KOPT-K1 (cell line): ENCODE data around the gene GGACT.
"Not testable (repeated sequence)": the region's sequence is repeated elsewhere in the genome, so short reads cannot be mapped to it uniquely, and the experiment has no call there.

Experiments
- H3K27ac ChIP-seq: fragments of 200-600 bp; sonication (generic); 2 replicates; pipeline ENCODE4 v1.5.1; 2016; ENCODE audit warnings: antibody characterized with exemption, mild to moderate bottlenecking, low read depth, low read length; ENCODE audit not compliant: poor library complexity, severe bottlenecking
- H3K36me3 ChIP-seq: fragments of 200-600 bp; sonication (generic); 2 replicates; pipeline ENCODE4 v1.5.1; 2017; ENCODE audit warnings: antibody characterized with exemption, mild to moderate bottlenecking, low read length, moderate library complexity; ENCODE audit not compliant: insufficient read depth
- H3K9me3 ChIP-seq: fragments of 200-600 bp; sonication (generic); 2 replicates; pipeline ENCODE4 v1.5.1; 2017; ENCODE audit warnings: antibody characterized with exemption, low read length, mild to moderate bottlenecking; ENCODE audit not compliant: insufficient read depth, poor library complexity, severe bottlenecking

Gene GGACT

DNA sequence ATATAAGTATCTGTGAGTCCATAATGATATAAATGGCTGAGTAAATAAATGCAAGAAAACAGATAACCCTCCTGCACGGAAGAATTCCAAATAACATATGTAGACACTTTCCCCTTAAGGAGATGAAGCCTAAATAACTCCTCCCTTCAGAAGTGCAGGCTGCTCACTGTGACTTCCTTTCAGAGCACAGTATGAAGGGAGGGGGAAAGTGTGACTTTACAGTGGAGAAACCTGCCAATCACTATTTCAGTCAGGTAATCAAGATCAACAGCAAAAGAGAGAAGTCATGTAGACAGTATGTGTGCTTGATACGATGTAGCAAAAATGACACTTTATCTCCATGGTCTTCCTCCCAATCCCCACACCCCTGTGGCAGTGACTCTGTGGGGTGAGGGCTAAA lies 7.1 kb downstream of the GGACT start:
- no peaks in the 10 kb centered on the region for H3K36me3 ChIP-seq
- H3K27ac ChIP-seq = no peak overlapping the region
- no peaks in the 10 kb centered on the region for H3K9me3 ChIP-seq

DNA sequence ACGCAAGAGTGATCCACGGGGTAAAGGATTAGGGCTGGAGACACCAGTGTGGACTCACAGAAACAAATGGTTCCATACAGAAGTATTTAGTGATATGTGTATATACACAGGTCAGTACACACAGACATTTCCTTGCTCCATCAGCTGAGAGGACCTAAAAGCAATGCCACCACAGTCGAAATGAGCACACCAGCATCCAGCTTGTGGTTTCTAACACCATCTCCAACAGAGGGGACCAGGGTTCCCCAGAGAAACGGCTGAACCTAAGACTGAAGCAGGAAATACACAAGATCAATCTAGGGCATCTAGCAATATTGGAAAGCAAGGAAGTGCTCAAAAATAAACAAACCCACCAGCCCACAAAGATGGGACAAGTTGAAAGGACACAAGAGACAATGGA lies 7.6 kb downstream of the GGACT start:
- H3K36me3 ChIP-seq = no peaks in the 10 kb centered on the region
- no peak overlapping the region for H3K27ac ChIP-seq
- no peaks in the 10 kb centered on the region for H3K9me3 ChIP-seq

DNA sequence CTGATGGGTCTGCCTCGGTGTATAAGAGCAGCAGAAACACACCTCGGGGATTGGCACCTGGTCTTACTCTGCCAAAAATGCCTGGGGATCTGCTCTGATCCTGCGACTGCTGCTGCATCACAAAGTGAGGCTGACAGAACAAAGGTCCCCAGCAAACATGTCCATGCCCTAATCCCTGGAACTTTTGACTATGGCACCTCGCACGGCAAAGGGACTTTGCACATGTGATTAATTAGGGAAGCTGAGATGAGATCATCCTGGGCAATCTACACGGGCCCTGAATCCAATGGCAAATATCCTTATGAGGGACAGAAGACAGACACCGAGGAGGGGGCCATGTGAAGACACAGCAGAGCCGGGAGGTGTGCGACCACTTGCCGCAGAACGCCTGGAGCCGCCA lies 8.5 kb downstream of the GGACT start:
- H3K9me3 ChIP-seq = no peaks in the 10 kb centered on the region

DNA sequence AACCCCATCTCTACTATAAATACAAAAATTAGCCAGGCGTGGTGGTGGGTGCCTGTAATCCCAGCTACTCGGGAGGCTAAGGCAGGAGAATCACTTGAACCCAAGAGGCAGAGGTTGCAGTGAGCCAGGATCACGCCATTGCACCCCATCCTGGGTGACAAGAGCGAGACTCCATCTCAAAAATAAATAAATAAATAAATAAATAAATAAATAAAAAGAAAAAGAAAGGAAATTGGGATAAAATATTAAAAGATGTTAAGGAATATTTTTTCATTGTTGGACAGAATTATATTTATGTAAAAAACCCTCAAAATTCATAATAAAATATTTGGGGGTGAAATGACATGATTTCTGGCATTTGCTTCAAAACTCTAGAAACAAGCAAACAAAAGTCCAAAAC lies 11.3 kb downstream of the GGACT start:
- H3K9me3 ChIP-seq, H3K36me3 ChIP-seq, H3K27ac ChIP-seq: not testable (repeated sequence)

More for the DNA sequence above, 8.5 kb downstream of the GGACT start:
- H3K27ac ChIP-seq = no peak overlapping the region
- no peaks in the 10 kb centered on the region for H3K36me3 ChIP-seq

DNA sequence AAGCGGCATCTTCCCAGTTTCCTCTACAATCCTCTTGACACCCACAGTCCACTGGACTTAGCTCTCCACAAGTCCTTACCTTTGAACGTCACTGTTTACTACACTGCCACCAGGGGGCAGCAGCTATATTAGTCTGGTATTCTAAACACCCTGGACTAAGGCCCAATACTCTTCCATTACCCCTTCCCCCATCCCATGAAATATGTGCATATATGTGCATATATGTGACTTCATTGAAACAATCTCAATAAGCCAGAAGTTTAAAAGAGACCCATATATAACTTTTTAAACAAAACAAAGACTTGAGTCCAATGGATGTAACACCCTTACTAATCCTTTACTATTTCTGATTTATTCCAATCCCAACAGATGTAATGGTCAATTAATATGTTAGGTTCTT lies 15.5 kb downstream of the GGACT start:
- H3K36me3 ChIP-seq = no peaks in the 10 kb centered on the region
- no peak overlapping the region for H3K27ac ChIP-seq
- H3K9me3 ChIP-seq = no peaks in the 10 kb centered on the region

DNA sequence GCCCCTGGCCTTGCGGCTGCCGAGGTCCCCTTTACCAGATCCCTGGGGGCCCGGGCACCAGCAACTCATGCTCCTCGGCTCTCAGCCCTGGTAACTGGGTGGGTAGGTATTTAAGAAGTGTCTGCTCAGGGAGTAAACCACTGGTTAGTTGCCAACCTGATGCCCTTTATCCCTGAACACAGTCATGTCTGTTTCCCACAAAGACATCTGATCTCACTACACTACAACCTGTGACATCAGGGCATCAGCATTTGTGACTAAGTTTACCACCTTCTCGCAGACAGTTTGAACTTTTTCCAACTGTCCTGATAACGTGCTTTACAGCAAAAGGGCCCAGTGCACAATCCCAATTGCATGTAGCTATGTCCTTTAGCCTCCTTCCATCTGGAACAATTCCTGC lies 22.0 kb downstream of the GGACT start:
- no peak overlapping the region for H3K27ac ChIP-seq
- peaks cover 6% of the 10 kb centered on the region for H3K9me3 ChIP-seq
- H3K36me3 ChIP-seq = no peaks in the 10 kb centered on the region

DNA sequence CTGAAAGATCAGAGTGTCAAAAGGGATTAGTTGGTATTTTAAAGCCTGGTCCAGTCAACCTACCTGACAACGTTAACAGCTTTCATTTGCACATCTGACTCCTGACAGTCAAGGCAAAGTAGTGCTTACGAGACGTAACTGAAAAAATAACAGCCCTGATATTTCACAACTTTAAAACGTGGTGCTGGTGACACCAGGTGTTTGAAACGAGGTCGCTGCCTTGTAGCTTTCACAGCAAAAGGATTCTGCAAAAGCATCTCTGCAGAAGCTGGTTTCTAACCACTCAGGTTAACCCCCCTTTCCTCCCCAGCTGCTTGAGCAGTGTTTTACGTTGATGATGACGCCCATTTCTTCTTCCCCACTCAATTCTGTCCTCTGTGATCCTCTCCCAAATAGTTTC lies 23.3 kb downstream of the GGACT start:
- no peaks in the 10 kb centered on the region for H3K36me3 ChIP-seq

DNA sequence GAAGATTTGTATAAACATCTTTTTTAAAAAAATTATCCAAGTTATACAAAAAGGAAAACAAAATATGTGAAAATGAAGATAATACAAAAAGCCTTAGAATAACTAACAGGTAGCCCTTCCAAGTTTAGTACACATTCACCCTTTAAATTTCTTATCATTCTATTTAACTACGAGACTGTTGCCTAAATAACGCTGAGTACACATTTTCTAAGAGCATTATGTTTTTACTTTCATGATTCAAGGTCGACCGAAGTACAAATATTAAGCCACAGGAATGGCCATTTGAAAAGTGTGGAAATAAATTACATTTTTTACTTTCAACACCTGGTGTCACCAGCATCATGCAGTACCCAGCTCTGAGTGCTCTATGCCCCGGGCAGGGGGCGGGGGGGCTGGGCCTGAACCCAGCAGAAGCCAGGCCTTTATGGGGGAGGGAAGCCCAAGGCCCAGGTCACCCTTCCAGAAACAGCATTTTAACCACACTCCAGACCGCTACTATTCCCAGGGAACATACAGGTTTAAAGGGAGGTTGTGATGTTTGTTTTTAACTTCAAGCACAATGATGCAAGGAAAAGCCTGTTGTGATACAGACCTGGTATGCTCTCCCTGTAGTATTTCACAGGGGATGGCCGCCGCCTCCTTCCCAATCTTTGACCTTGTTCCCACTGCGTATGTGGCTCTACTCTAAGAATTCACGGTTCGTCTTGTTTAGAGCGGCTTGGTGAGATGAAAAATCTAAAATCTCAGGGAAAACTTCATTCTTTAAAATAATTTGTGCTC lies 24.0 kb downstream of the GGACT start:
- no peak overlapping the region for H3K27ac ChIP-seq
- H3K9me3 ChIP-seq = peaks cover 6% of the 10 kb centered on the region
- H3K36me3 ChIP-seq = no peaks in the 10 kb centered on the region

More for the DNA sequence above, 23.3 kb downstream of the GGACT start:
- Histone ChIP-seq H3K27ac (no peak overlapping the region), H3K9me3 (peaks cover 6% of the 10 kb centered on the region)

DNA sequence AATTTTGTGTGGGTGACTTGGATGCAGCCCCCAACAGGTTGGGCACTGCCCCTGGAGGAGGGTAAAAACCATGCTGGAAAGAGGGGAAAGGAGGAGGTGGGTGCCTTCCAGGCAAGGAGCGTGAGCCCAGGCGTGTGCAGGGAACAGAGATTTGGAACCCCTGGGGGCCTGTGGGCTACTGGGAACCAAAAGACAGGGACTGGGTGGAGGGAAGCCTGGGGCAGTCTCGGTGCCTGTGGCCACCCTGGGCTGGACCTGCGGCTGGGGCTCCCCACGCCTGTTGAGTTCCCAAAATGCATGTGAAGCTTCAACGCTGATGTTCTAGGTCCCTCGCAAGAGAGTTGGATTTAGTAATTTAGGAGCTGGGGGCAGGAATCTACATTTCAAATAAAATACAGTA lies 24.8 kb downstream of the GGACT start:
- peaks cover 6% of the 10 kb centered on the region for H3K9me3 ChIP-seq
- H3K27ac ChIP-seq = no peak overlapping the region
- H3K36me3 ChIP-seq = no peaks in the 10 kb centered on the region

DNA sequence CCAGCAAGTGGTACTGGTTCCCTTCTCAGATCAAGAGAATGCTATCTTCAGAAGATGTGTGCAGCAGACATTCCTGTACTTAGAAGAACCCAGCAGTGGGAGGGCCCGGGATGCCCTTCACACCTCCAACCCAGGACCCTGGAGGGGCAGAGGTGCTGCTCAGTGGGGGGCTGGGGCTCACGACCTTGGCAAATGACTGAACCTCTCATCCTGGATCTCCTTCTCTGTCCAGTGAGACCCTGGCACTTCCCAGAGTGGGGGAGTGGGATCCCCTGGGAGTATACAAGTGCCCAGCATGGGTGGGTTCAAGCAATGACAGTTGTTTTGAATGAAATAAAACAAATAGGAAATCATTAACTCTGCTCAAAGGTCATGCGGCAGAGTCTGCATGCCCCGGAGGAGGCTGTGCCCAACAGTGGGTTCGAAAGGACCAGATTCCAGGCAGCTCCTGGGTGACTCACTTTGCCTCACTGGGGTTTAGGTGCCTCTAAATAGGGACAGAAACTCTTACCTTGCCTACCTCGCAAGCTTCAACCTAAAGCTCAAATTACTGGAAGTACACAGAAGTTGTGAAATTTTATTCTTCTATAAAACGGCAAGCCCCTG lies 26.9 kb downstream of the GGACT start:
- Histone ChIP-seq H3K36me3 (no peaks in the 10 kb centered on the region), H3K27ac (no peak overlapping the region), H3K9me3 (peaks cover 6% of the 10 kb centered on the region)

DNA sequence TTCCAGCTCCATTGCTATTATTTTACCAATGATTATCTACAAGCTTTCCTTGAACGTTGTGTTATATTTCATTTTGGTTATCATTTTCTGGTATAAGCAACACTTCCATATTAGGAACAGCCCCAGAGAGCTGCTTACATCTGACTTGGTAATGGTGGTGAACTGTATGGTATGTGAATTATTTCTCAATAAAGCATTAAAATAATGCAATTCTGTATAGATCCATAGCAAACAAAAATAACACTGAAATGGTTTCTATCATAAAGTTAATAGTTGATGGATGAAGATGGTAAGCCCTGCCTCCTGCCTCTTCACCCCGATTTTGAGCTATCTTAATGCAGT lies 27.5 kb downstream of the GGACT start:
- peaks cover 6% of the 10 kb centered on the region for H3K9me3 ChIP-seq
- H3K27ac ChIP-seq = no peak overlapping the region
- no peaks in the 10 kb centered on the region for H3K36me3 ChIP-seq

DNA sequence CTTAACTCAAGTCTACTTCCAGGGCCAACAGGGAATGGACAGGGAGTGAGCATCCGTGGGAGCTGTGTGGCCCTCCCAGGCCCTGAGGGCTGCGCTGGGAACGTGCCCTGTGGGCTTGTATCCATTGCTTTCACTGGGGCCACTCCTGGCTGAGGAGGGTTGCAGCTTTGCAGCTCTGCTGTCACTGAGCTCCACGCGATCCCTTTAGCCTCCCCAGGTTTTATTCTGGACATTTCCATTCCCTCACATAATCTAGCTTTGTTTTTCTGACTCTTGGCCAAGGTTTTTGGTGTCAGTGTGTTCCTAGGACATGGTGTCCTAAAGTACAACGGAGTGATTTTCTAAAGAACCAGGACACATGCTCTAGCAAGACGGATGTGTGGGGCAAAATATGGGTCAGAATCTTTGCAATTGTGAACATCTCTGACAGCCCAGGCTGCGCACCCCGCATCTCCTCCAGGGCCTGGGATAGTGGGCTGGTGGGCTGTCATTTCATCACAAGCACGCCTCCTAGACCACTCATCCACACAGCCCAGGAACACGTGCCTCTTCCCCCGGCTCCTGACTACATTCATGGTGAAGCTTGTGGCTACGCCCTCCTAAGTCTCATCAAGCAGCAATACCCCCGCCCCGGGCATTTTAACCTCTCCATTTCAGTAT lies 28.0 kb downstream of the GGACT start:
- Histone ChIP-seq H3K36me3 (no peaks in the 10 kb centered on the region), H3K27ac (no peak overlapping the region), H3K9me3 (peaks cover 3% of the 10 kb centered on the region)

DNA sequence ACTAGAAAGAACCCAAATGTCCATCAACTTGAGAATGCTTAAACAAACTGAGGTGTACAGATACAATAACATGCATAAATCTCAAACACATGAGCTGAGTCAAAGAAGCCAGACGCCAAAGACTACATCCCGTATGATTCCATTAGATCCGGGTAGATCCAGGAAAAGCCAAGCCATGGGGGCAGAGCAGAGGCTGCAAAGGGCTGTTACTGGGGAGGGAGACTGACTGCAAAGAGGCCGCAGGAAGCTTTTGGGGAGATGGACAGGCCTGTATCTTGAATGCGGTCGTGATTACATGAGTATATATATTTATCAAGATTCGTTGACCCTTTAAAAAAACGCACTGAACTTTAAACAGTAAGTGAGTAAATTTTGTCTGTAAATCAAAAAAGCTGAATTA lies 28.7 kb downstream of the GGACT start:
- no peak overlapping the region for H3K27ac ChIP-seq
- H3K36me3 ChIP-seq = no peaks in the 10 kb centered on the region
- H3K9me3 ChIP-seq = no peaks in the 10 kb centered on the region

DNA sequence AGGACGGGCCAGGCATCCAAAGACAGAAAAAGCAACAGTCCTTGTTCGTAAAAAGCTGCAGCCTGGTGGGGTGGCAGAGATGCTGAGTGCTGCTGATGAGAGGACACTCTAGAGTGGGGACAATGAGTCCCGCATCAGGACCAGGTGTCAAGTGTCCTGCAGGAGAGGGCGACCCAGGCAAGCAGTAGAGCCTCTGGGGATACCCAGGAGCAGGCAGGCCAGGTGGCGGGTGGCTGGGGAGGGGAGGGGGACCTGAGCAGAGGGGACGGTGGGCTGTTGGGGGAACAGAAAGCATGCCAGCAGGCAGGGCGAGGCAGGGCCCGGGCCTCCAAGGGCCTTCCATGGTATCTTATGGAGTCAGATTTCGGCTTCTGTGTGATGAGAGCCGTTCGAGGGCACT lies 35.8 kb downstream of the GGACT start:
- no peaks in the 10 kb centered on the region for H3K36me3 ChIP-seq

DNA sequence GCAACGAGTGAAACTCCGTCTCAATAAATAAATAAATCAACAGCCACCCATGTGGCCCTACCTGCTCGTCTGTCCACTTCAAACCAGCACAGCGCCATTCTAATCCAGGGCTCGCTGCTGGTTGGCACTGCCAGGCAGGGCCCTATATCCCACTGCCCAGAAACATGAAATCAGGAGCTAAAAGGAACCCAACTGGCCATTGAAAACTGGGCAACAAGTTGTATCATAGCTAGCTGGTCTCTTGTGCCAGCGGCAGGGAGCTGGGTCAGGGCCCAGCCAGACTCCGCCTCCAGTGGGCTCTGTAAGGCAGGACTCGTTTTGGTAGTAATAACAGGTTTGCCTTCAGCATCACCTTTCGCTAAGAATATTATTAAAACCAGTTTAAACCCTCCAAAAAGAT lies 39.3 kb downstream of the GGACT start:
- H3K36me3 ChIP-seq = no peaks in the 10 kb centered on the region
- no peaks in the 10 kb centered on the region for H3K9me3 ChIP-seq
- H3K27ac ChIP-seq = no peak overlapping the region

More for the DNA sequence above, 35.8 kb downstream of the GGACT start:
- H3K9me3 ChIP-seq = no peaks in the 10 kb centered on the region
- H3K27ac ChIP-seq = no peak overlapping the region

DNA sequence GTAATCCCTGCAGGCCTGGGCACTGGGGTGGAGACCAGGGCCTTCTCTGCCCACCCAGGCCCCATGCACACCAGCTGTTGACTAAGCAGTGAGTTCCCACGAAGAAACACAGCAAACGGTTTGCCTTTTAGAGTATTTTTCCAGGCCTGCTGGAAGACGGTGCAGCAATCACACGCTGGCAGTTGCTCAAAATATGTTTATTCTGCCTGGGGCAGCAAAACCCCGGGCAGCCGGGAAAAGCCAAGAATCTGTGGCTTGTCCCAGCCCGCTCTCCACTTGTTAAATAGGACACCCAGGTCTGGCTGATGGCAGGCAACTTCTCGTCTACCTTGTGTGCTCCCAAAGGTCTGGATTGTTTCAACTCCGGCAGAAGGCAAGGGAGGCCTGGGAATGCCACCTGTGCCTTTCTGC lies 40.8 kb downstream of the GGACT start:
- H3K27ac ChIP-seq = no peak overlapping the region

More for the DNA sequence above, 40.8 kb downstream of the GGACT start:
- no peaks in the 10 kb centered on the region for H3K9me3 ChIP-seq
- H3K36me3 ChIP-seq = no peaks in the 10 kb centered on the region
